ENCODE results near the gene MAP4K5.
A peak's percentile ranks its signal among the peaks of the same experiment; 100 is the strongest.
"Not testable (repeated sequence)": the region's sequence is repeated elsewhere in the genome, so short reads cannot be mapped to it uniquely, and the experiment has no call there.

Gene MAP4K5

DNA sequence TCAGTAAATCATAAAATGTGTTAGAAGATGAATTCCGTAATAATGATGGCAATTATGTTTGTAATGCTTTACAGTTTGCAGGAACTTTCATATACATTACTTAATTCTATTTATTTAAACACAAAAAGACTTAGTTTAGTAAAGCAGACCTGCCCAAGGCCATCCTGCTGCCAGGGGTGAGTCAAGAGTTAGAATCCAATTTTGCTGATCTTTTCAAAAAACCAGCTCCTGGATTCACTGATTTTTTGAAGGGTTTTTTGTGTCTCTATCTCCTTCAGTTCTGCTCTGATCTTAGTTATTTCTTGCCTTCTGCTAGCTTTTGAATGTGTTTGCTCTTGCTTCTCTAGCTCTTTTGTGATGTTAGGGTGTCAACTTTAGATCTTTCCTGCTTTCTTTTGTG, 25.3 kb downstream of the MAP4K5 start:
- DNase-seq; intact Hi-C loops (cut with DNase I): not testable (repeated sequence)

DNA sequence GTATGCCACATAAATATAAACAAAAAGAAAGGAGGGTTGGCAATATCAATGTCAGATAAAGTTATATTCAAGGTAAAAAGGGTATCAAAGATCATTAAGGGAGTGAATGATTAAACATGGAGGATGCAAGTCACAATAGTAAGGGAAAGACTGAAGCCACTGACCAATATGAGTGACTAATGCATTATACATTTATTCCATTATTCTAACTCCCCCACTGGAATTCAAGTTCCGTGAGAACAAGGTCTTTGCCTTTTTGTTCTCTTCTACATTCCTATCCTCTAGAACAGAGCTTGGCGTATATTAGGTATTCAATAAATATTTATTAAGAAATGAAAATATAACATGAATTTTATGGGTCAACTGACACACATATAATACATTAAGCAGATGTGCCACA, 30.7 kb downstream of the MAP4K5 start:
- intact Hi-C loops (cut with DNase I) = no loop called here
- DNase-seq = no peak

DNA sequence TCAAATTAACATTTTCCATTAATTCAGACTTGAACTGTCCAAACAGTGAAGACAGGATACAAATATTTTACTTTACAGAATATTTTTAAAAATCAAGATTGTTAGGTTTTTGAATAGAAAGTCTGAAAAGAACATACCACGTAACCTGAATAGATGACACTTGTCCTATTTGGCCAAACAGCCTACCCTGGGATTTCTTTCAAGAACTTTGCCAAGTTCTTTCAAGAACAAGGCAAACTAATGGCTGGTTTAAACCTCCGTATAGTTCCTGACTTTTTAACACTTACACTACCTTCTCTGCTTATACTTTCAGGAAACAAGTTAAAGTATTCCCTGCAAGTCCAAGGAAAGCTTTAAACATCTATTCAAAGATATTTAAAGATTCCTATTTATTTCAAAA, 35.0 kb downstream of the MAP4K5 start:
- intact Hi-C loops (cut with DNase I) = no loop called here
- DNase-seq = no peak

DNA sequence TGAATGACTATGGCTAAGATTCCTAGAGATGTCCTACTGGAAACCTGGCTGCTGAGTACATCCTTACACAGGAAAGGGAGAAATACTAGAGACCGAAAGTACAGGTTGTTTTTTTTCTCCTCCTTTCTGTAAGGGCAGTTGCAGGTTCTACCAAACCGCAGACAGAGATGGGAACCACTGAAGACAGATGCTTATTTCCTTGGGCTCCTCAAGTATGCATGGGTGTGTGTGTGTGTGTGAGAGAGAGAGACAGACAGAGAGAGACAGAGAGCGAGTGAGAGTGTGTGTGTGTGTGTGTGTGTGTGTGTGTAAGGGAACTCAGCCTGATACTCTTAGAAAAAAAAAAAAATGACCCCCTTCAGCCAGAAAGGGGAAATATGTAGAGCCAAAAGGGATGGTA, 42.5 kb downstream of the MAP4K5 start:
- intact Hi-C loops (cut with DNase I) = no loop called here
- DNase-seq = no peak

DNA sequence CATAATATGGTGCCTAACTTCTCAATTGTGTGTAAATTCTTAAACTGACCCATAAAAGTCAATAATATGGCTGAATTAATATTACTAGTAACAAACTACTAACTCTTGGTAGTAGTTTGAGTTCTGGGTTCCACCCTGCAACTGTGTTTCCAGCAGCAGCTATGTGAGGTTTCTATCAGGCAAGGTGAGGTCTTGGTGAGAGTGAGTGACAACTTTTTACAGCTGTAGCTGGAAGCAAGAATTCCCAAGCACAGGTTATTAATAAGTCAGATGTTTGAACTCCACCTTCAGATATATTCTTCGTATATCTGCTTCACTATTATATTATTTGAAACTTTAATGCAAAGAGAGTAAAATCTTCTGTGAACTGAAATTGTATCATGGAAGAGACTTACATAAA, 43.8 kb downstream of the MAP4K5 start:
- intact Hi-C loops (cut with DNase I) = no loop called here
- no peak for DNase-seq

DNA sequence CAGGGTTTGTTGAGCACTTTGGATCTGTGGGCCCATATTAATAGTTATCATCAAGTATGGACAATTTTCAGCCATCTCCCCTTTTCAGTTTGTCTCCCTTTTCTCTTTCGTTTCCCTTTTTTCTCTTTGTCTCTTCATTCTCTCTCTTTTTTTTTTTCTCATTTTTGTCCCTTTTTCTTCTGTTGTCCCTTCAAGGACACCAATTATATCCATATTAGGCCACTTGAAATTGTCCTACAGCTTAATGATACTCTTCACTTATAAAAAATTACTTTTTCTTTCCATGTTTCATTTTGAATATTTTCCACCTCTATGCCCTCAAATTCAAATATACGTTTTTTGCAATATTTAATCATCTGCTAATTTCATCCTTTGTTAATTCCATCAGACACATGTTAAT, 53.3 kb downstream of the MAP4K5 start:
- intact Hi-C loops (cut with DNase I) = no loop called here
- DNase-seq = no peak

DNA sequence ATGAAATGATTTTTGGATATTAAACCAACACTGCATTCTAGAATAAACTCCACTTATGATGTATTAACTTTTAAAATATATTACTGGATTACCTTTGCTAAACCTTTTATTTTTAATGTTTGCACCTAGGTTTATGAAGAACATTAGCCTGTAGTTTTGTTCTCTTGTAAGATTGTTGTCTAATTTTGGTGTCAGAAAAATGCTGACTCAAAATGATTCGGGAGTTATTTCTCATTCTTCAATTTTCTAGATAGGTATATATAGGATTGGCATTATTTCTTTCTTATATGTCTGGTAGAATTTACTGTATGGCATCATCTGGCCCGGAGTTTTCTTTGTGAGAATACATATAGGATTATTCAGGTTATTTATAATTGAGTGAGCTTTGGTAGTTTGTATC, 54.6 kb downstream of the MAP4K5 start:
- intact Hi-C loops (cut with DNase I) = no loop called here
- DNase-seq = no peak

DNA sequence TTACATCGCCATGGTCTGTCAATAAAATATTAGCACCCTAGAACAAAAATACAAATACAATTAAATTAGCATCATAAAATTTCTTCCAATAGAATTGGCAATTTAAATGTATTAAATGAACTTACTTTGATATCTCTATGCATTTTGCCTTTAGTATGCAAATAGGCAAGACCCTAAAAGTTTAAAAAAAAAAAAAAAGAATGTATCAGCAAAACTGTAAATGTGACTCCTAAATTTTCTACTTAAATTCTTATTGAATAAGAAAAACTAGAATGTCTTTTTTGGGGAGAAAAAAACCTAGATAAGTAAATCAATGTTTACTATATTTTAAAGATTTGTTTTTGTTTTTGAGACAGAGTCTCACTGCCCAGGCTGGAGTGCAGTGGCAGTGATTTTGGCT, 56.2 kb downstream of the MAP4K5 start:
- intact Hi-C loops (cut with DNase I) = no loop called here
- no peak for DNase-seq

DNA sequence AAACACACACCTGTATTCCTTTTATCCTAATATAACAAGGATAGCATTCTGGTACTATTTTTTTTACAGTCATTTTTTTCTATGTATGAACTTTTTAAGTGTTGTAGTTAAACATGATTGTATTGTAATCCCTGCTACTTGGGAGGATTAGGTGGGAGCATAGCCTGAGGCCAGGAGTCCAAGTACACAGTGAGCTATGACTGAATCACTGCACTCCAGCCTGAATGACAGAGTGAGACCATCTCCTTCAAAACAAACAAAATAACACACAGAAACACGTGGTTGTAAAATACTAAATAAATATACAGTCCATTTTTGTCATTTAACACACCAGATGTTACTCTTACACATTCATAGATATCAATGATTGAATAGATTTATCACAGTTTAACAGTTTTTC, 56.9 kb downstream of the MAP4K5 start:
- intact Hi-C loops (cut with DNase I) = no loop called here
- no peak for DNase-seq

DNA sequence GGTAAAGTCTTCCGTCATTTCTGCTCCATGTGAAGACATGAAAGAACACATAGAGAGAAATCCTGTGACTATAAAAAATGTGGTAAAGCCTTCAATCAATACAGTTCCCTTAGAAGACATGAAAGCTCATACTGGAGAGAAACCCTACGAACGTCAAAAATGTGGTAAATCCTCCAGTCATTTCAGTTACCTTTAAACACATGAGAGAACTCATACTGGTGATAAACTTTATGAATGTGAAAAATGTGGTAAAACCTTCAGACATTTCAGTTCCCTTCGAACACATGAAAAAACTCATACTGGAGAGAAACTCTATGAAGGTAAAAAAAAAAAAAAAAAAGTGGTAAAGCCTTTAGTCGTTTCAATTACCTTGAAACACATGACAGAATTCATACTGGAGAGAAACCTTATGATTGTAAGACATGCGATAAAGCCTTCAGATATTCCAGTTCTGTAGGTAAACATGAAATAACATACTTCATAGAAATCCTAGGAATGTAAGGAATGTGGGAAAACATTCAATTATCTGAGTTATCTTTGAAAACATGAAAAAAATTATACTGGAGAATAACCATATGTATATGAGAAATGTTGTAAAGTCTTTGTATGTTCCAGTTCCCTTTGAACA, 60.4 kb downstream of the MAP4K5 start:
- intact Hi-C loops (cut with DNase I) = no loop called here
- DNase-seq = no peak

DNA sequence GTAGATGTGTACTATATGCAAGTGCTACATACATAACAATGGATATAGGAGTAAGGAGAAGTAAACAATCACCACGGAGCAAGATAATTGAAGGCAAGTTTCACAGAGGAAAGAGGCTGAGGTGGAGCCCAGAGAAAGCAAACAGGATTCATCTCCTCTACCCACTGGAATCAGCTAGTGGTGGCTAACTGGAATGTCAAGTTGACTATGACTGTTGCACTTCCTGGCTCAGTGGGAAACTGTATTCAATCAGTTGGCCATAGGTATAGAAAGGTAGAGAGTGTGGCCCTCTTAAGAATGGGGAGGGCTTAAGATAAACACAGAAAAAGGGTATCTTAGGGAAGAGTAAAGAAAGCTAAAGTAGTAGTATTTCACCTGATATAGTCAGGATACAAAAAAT, 62.4 kb downstream of the MAP4K5 start:
- intact Hi-C loops (cut with DNase I) = no loop called here
- no peak for DNase-seq

DNA sequence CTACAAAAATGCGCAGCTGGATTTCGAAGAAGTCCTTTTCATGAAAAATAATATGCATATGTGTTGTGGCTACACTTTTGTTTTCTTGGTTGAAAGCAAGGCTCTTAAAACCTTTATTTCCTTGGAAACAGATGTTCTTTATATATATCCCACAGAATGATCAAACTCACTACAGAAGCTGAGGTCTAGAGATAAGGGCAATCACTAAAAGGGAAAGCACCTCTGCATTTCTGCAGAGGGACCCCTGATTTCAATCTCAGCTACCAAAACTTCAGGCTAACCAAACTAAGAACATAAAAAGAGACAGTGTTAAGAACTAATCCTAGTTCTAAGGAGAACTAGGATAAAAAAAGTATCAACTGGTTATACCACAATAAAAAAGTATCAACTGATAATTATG, 70.3 kb downstream of the MAP4K5 start:
- intact Hi-C loops (cut with DNase I) = no loop called here
- DNase-seq = no peak

DNA sequence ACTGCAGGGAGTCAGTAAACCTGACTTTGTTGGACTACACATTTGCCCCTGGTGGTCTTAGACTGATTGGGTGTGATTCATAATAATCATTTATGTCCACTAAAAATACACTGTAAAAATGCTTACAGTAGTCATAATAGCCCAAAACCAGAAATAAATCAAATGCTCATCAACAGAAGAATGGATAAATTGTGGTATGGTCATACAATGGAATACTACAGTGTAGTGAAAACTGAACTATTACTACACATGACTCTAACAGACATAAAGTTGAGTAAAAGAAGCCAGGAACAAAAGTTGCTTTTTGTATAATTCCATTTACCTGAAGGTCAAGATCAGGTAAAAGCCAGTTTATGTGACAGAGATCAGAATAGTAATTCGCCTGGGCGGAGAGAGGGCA, 78.5 kb downstream of the MAP4K5 start:
- no peak for DNase-seq
- intact Hi-C loops (cut with DNase I) = no loop called here

DNA sequence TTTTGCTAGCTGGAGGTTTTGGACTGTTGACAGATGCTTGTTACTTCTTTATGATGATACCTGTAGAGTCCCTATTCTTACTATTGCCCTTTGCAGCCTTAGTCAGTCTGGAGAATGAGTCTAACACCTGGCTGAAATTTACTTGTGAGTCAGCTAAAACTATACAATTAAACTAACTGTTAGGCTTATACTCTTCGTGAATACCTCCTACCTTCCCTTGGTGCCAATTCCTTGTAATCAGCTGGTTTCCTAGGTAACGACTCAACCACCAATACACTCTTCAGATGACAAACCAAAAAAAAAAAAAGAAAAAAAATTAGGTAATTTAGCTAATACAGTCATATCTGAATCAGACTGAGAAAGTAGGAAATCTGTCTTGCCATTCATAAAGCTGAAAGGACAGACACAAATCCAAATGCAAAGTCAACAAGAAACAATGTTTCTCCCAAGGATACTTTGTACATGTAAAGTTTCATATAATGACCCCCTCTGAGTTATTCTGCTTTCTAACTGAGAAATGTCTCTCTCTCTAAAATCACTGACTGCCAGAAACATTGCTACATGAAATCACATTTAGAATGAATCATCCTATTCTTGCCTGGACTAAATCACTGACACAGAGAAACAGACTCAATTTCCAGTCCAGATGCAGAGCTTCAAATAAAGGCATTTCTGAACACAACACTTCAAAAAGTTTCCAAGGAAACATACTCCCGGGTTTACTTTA, 79.2 kb downstream of the MAP4K5 start:
- DNase-seq = peak in 5 of 42 donors; percentile 20 to 53 (median 23)
- intact Hi-C loops (cut with DNase I) = no loop called here

DNA sequence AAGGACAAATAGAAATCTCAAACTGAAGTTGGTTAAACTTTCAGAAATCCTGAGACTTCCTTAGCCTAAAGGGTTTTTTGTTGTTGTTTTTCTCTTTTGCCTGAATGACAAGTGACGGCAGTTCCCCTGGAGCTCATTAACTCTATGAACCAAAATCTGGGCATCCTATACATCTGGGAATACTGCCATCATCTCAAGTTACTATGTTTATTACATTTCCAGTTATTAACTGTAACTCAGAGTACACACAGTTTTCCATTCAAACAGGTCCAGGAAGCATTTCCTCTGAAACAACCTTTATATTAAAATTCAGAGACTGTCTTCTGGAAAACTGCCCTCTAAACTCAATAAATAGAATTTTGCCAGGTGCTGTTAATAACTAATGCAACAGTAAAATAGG, 80.1 kb downstream of the MAP4K5 start:
- intact Hi-C loops (cut with DNase I) = no loop called here

DNA sequence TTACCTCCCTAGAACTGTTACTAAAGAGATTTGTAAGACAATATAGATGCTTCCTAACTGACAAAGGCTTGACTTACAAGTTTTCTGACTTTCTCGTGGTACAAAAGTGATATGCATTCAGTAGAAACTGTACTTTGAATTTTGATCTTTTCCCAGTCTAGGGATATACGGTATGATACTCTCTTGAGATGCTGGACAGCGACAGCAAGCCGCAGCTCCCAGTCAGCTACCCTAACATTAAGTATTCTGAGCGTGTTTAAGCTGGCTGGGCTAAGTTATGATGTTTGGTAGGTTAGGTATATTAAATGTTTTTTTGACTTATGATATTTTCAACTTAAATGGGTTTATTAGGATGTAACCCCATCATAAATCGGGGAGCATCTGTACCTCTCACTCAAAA, 80.5 kb downstream of the MAP4K5 start:
- intact Hi-C loops (cut with DNase I) = no loop called here
- no peak for DNase-seq

More for the DNA sequence above, 80.1 kb downstream of the MAP4K5 start:
- DNase-seq = no peak

DNA sequence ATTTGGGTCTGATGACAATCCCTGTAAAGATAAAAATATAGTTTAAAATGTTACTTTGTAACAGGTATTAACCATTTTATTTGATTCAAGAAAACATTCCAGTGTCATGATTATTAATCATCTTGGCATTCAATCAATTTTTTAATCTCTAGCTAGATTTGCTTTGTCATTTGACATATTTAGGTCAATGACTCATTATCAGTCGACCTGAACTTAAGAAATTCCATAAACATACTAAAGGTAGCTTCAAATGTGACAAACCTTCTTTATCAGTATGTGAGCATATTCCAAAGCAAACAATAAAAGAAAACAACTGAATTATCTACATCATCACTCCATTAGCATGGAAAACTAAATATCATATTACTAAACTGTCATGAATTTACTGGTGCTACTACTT, 84.9 kb downstream of the MAP4K5 start:
- intact Hi-C loops (cut with DNase I) = no loop called here
- no peak for DNase-seq

DNA sequence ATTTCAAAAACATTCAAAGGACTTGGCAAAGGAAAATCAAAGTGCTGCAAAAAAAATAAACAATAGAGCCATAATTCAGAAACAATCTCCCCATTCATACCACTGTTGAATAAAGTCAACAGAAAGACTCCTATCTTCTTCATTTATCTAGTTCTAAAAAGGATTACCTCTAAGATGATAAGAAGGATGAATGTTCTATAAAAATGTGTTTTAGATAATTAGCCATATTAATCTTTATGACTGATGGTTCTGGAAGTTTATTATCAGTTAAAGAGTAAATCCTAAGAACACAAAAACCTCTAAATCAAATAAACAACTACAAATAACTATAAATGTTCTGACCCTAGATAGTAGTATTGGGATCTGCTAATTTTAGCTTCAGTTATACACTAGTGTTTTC, 97.8 kb downstream of the MAP4K5 start:
- intact Hi-C loops (cut with DNase I) = no loop called here
- no peak for DNase-seq

DNA sequence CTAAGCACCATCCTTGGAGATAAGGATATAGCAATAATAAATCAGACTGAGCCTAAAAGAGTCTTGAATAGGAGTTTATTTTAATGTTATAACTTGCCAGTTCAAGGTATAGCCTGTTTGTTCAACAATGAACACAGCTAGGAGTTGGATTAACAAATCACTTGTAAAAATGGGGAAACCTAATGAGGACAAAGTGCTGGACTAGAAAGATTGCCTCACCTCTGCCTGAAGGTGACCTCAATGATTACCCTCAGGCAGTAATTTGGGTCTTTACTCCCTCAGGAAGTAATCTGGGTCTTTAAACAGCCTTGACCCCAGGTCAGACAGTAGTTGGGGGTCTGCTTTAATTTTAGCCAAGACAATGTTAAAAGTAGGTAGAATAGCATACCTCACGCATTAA, 100.2 kb downstream of the MAP4K5 start:
- intact Hi-C loops (cut with DNase I) = no loop called here

DNA sequence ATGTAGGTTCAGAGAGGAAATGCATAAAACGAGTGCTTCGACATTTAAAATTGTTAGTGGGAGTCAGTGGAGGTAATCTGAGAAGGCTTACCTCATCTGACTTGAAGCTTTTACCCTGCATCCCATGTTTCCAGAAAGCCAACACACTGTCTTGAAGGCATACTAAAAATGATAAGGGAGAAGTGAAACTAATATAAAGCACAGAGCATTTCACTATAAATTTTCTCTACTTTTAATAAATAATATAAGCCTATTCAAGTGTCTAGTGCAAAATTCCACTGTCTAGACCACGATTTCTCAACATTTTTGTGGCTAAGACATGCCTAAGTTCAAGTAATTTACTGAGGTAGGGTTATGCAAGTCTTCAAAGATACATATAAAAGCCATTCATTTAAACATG, 106.6 kb downstream of the MAP4K5 start:
- no peak for DNase-seq

More for the DNA sequence above, 100.2 kb downstream of the MAP4K5 start:
- no peak for DNase-seq

DNA sequence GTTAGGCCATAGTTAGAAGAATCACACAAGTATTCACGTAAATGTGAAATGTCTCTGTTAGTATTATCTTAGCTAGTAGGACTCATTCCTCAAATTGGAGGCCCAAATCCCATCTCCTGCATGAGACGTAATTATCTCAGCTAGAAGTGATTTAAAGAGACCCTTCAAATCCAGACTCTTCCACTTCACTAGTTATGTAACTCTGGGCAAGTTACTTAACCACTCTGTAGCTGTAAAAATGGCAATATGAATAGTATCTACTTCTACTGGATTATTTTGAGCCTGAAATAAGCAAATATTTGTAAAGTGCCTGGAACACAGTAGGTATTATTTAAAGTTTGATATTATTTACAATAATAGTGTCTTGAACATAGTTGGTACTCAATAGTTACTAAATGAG, 107.3 kb downstream of the MAP4K5 start:
- intact Hi-C loops (cut with DNase I) = no loop called here

More for the DNA sequence above, 106.6 kb downstream of the MAP4K5 start:
- intact Hi-C loops (cut with DNase I) = no loop called here

More for the DNA sequence above, 107.3 kb downstream of the MAP4K5 start:
- DNase-seq = no peak

Data from head of caudate nucleus (tissue), 42 donors.